Activated naive CD8-positive, alpha-beta T cell (primary cell): ENCODE measurements around the gene HSD11B1.
A peak's percentile ranks its signal among the peaks of the same experiment; 100 is the strongest.

ENCODE experiments used
- H3K27ac Mint-ChIP-seq: one replicate; pipeline ENCODE4 v1.8.0; 2021; ENCODE audit warnings: mixed read lengths
- H3K27me3 Mint-ChIP-seq: one replicate; pipeline ENCODE4 v1.8.0; 2021; ENCODE audit warnings: mixed read lengths
- H3K36me3 Mint-ChIP-seq: one replicate; pipeline ENCODE4 v1.8.0; 2021; ENCODE audit warnings: mixed read lengths
- H3K4me1 Mint-ChIP-seq: one replicate; pipeline ENCODE4 v1.8.0; 2021; ENCODE audit warnings: low read depth, mixed read lengths
- H3K4me3 Mint-ChIP-seq: one replicate; pipeline ENCODE4 v1.8.0; 2021; ENCODE audit warnings: mild to moderate bottlenecking, mixed read lengths
- H3K9me3 Mint-ChIP-seq: one replicate; pipeline ENCODE4 v1.8.0; 2021; ENCODE audit warnings: low read depth, mixed read lengths

HSD11B1 gene

GRCh38 chr1:209769171-209769904 lies 64.7 kb downstream of the HSD11B1 start:
- Mint-ChIP-seq H3K9me3 (no peaks in the 10 kb centered on the region), H3K27me3 (no peaks in the 10 kb centered on the region), H3K4me1 (peaks cover 44% of the 10 kb centered on the region), H3K27ac (no peak overlapping the region), H3K4me3 (no peak overlapping the region), H3K36me3 (peaks cover 16% of the 10 kb centered on the region)

GRCh38 chr1:209769971-209770370 lies 65.3 kb downstream of the HSD11B1 start:
- peaks cover 22% of the 10 kb centered on the region for H3K36me3 Mint-ChIP-seq
- H3K4me1 Mint-ChIP-seq, result peaks cover 42% of the 10 kb centered on the region
- no peaks in the 10 kb centered on the region for H3K27me3 Mint-ChIP-seq
- no peaks in the 10 kb centered on the region for H3K9me3 Mint-ChIP-seq
- H3K4me3 Mint-ChIP-seq, result no peak overlapping the region
- H3K27ac Mint-ChIP-seq, result no peak overlapping the region

GRCh38 chr1:209770636-209771415 lies 66.2 kb downstream of the HSD11B1 start:
- no peaks in the 10 kb centered on the region for H3K9me3 Mint-ChIP-seq
- H3K36me3 Mint-ChIP-seq, result peaks cover 24% of the 10 kb centered on the region
- no peak overlapping the region for H3K27ac Mint-ChIP-seq
- H3K4me3 Mint-ChIP-seq, result no peak overlapping the region
- H3K4me1 Mint-ChIP-seq, result peaks cover 38% of the 10 kb centered on the region
- H3K27me3 Mint-ChIP-seq, result no peaks in the 10 kb centered on the region

GRCh38 chr1:209772126-209772525 lies 67.5 kb downstream of the HSD11B1 start:
- Mint-ChIP-seq H3K27me3 (no peaks in the 10 kb centered on the region), H3K27ac (no peak overlapping the region), H3K9me3 (no peaks in the 10 kb centered on the region), H3K4me1 (peaks cover 33% of the 10 kb centered on the region), H3K36me3 (peaks cover 18% of the 10 kb centered on the region), H3K4me3 (no peak overlapping the region)

GRCh38 chr1:209774592-209774991 lies 69.9 kb downstream of the HSD11B1 start:
- peaks cover 28% of the 10 kb centered on the region for H3K36me3 Mint-ChIP-seq
- no peaks in the 10 kb centered on the region for H3K9me3 Mint-ChIP-seq
- no peaks in the 10 kb centered on the region for H3K27me3 Mint-ChIP-seq
- peak overlapping the region; percentile 77 for H3K27ac Mint-ChIP-seq
- H3K4me3 Mint-ChIP-seq, result no peak overlapping the region
- H3K4me1 Mint-ChIP-seq, result peaks cover 26% of the 10 kb centered on the region

GRCh38 chr1:209775678-209776077 lies 71.0 kb downstream of the HSD11B1 start:
- no peaks in the 10 kb centered on the region for H3K9me3 Mint-ChIP-seq

GRCh38 chr1:209777587-209777986 lies 72.9 kb downstream of the HSD11B1 start:
- peaks cover 40% of the 10 kb centered on the region for H3K4me1 Mint-ChIP-seq
- H3K27ac Mint-ChIP-seq, result peak overlapping the region; percentile 84
- peaks cover 30% of the 10 kb centered on the region for H3K36me3 Mint-ChIP-seq
- no peak overlapping the region for H3K4me3 Mint-ChIP-seq
- H3K9me3 Mint-ChIP-seq, result no peaks in the 10 kb centered on the region
- no peaks in the 10 kb centered on the region for H3K27me3 Mint-ChIP-seq

More at GRCh38 chr1:209775678-209776077, 71.0 kb downstream of the HSD11B1 start:
- Mint-ChIP-seq H3K27ac (peak overlapping the region; percentile 77), H3K4me1 (peaks cover 31% of the 10 kb centered on the region), H3K4me3 (no peak overlapping the region), H3K36me3 (peaks cover 28% of the 10 kb centered on the region), H3K27me3 (no peaks in the 10 kb centered on the region)

- Mint-ChIP-seq H3K4me1 (peaks cover 44% of the 10 kb centered on the region), H3K27me3 (no peaks in the 10 kb centered on the region), H3K4me3 (no peak overlapping the region), H3K27ac (peak overlapping the region; percentile 84), H3K36me3 (peaks cover 29% of the 10 kb centered on the region), H3K9me3 (no peaks in the 10 kb centered on the region)
Measured at GRCh38 chr1:209778102-209778501, 73.5 kb downstream of the HSD11B1 start.

- no peak overlapping the region for H3K4me3 Mint-ChIP-seq
- H3K4me1 Mint-ChIP-seq, result peaks cover 65% of the 10 kb centered on the region
- no peaks in the 10 kb centered on the region for H3K9me3 Mint-ChIP-seq
- H3K36me3 Mint-ChIP-seq, result peaks cover 15% of the 10 kb centered on the region
- no peaks in the 10 kb centered on the region for H3K27me3 Mint-ChIP-seq
- peak overlapping the region; percentile 87 for H3K27ac Mint-ChIP-seq
Measured at GRCh38 chr1:209780268-209780667, 75.6 kb downstream of the HSD11B1 start.

GRCh38 chr1:209783386-209783785 lies 78.7 kb downstream of the HSD11B1 start:
- H3K27me3 Mint-ChIP-seq, result no peaks in the 10 kb centered on the region
- H3K36me3 Mint-ChIP-seq, result peaks cover 10% of the 10 kb centered on the region
- H3K27ac Mint-ChIP-seq, result peak overlapping the region; percentile 99
- no peaks in the 10 kb centered on the region for H3K9me3 Mint-ChIP-seq
- peaks cover 48% of the 10 kb centered on the region for H3K4me1 Mint-ChIP-seq
- peak overlapping the region; percentile 88 for H3K4me3 Mint-ChIP-seq
